ENCODE data around the gene ZMYND15.
A peak's percentile ranks its signal among the peaks of the same experiment; 100 is the strongest.
"Not testable (repeated sequence)": the region's sequence is repeated elsewhere in the genome, so short reads cannot be mapped to it uniquely, and the experiment has no call there.

The ZMYND15 gene, protein sequence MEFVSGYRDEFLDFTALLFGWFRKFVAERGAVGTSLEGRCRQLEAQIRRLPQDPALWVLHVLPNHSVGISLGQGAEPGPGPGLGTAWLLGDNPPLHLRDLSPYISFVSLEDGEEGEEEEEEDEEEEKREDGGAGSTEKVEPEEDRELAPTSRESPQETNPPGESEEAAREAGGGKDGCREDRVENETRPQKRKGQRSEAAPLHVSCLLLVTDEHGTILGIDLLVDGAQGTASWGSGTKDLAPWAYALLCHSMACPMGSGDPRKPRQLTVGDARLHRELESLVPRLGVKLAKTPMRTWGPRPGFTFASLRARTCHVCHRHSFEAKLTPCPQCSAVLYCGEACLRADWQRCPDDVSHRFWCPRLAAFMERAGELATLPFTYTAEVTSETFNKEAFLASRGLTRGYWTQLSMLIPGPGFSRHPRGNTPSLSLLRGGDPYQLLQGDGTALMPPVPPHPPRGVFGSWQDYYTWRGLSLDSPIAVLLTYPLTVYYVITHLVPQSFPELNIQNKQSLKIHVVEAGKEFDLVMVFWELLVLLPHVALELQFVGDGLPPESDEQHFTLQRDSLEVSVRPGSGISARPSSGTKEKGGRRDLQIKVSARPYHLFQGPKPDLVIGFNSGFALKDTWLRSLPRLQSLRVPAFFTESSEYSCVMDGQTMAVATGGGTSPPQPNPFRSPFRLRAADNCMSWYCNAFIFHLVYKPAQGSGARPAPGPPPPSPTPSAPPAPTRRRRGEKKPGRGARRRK

DNA sequence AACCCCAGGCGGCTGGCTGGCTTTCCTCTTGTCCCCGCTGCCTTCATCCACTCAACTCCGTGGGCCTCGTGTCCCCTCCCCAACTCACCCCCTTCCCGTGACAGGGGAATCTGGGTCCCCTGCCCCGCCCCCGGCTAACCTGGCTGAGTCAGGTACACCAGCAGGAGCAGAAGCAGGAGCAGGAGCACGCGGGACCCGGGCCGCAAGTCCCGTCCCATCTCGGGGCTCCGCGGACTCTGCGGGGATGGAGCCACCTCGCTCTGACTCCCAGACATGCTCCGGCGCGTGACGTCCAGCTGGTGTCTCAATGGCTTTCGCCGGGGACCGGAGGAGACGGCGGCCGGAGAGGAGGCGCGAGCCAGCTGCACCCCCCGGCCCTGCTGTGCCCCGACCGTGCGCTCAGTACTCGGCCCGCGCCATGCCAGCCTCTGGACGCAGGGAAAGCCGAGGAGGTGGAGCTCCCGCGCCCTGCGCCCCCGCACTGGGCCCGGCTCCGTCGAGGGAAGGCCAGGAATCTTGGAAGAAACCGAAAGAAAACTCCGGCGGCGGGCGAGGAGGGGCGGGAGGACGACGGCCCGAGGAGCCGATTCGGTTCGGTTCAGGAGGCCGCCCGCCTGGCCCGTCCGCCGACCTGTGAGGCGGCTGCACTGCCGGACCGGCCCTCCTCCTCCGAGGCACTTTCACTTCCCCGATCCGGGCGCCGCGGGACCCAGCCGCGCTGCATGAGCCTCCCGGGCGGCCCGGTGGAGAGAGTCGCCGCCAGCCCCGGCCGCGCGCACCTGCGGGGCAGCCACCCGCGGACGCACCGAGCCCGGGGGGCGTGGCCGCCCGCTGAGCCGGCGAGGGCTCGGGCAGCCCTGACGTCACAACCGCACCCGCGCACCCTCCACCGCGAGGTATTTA lies at the start of gene ZMYND15, which contains the start of gene CXCL16:
TSS of gene ZMYND15 (plus strand) at position 712 of the 903 bp plus-strand sequence. CDS start 716 bp downstream, outside the sequence.
TSS of gene CXCL16 (minus strand) at position 807 of the 903 bp plus-strand sequence. CDS start at position 218, 589 bp downstream.
- H3K4me2 ChIP-seq (ENCODE audit: low read length), result peak within 1 kb of the TSS; percentile 74
- H4K20me1 ChIP-seq (ENCODE audit: insufficient read depth, low read length), result no peaks in the 10 kb centered on the region
- peaks cover 11% of the 10 kb centered on the region; the same call in 1 of the 2 replicates for H3K4me1 ChIP-seq (ENCODE audit: low read length)
- no peaks in the 10 kb centered on the region for H3K9me3 ChIP-seq (ENCODE audit: insufficient read depth, low read length)
- TF ChIP-seq, protein P1, sequence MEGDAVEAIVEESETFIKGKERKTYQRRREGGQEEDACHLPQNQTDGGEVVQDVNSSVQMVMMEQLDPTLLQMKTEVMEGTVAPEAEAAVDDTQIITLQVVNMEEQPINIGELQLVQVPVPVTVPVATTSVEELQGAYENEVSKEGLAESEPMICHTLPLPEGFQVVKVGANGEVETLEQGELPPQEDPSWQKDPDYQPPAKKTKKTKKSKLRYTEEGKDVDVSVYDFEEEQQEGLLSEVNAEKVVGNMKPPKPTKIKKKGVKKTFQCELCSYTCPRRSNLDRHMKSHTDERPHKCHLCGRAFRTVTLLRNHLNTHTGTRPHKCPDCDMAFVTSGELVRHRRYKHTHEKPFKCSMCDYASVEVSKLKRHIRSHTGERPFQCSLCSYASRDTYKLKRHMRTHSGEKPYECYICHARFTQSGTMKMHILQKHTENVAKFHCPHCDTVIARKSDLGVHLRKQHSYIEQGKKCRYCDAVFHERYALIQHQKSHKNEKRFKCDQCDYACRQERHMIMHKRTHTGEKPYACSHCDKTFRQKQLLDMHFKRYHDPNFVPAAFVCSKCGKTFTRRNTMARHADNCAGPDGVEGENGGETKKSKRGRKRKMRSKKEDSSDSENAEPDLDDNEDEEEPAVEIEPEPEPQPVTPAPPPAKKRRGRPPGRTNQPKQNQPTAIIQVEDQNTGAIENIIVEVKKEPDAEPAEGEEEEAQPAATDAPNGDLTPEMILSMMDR (IDR thresholded peaks at IDR 0.05; ENCODE audit: low read depth, low read length), result no peak
- no peak for TF ChIP-seq EZH2phosphoT487 (IDR thresholded peaks at IDR 0.05; ENCODE audit: low read depth)
- peaks cover 1% of the 10 kb centered on the region for H3K36me3 ChIP-seq (replicated peaks; ENCODE audit: low read depth, low read length)
- no peaks in the 10 kb centered on the region for H3K79me2 ChIP-seq (ENCODE audit: low read length)
- peak within 1 kb of the TSS; percentile 79 for H2AFZ ChIP-seq (ENCODE audit: low read depth, low read length)
- H3K4me3 ChIP-seq (ENCODE audit: low read length), result peak within 1 kb of the TSS; percentile 88
- no peak within 1 kb of the TSS for H3K27ac ChIP-seq (ENCODE audit: low read length)
- peaks cover 24% of the 10 kb centered on the region for H3K27me3 ChIP-seq (ENCODE audit: low read depth, low read length)
- H3K9ac ChIP-seq (ENCODE audit: low read length), result peak within 1 kb of the TSS; percentile 67

DNA sequence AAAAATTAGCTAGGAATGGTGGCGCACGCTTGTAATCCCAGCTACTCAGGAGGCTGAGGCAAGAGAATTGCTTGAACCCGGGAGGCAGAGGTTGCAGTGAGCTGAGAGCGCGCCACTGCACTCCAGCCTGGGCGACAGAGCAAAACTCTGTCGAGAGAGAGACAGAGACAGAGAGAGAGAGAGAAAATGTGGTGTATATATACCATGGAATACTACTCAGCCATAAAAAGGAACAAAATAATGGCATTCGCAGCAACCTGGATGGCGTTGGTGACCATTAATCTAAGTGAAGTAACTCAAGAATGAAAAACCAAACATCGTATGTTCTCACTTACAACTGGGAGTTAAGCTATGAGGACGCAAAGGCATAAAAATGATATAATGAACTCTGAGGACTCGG lies 49.8 kb upstream of the ZMYND15 start:
- not testable (repeated sequence) for H3K9me3 ChIP-seq (ENCODE audit: insufficient read depth, low read length); H3K4me2 ChIP-seq (ENCODE audit: low read length); H3K4me1 ChIP-seq (ENCODE audit: low read length); H3K27me3 ChIP-seq (ENCODE audit: low read depth, low read length); H4K20me1 ChIP-seq (ENCODE audit: insufficient read depth, low read length); H2AFZ ChIP-seq (ENCODE audit: low read depth, low read length); H3K27ac ChIP-seq (ENCODE audit: low read length); H3K9ac ChIP-seq (ENCODE audit: low read length); H3K4me3 ChIP-seq (ENCODE audit: low read length)
- Histone ChIP-seq H3K79me2 (ENCODE audit: low read length) (peaks cover 74% of the 10 kb centered on the region), H3K36me3 (replicated peaks; ENCODE audit: low read depth, low read length) (peaks cover 16% of the 10 kb centered on the region)

DNA sequence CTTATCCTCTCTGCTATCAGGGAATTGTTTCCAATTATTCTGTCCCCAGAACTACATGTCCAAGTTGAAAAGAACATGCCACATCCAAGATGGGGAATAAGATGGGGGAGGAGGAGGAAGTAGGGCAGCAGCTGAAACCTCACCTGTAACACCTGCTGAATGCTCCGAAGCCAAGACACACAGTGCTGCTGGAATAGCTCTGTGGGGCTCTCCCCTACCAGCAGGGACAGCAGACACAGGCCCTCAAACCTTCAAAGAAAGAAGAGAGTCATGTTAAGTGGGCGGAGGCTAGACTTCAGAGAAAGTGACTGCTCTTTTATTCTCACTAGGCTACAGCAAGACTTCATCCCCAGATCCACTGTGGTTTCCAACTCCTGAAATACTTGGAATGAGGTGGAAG lies 48.9 kb upstream of the ZMYND15 start:
- Histone ChIP-seq H4K20me1 (ENCODE audit: insufficient read depth, low read length) (no peaks in the 10 kb centered on the region), H3K9ac (ENCODE audit: low read length) (no peak overlapping the region), H3K4me2 (ENCODE audit: low read length) (no peak overlapping the region), H3K9me3 (ENCODE audit: insufficient read depth, low read length) (no peaks in the 10 kb centered on the region), H3K4me1 (ENCODE audit: low read length) (no peaks in the 10 kb centered on the region), H2AFZ (ENCODE audit: low read depth, low read length) (no peak overlapping the region), H3K36me3 (replicated peaks; ENCODE audit: low read depth, low read length) (peaks cover 16% of the 10 kb centered on the region), H3K79me2 (ENCODE audit: low read length) (peaks cover 77% of the 10 kb centered on the region), H3K27me3 (ENCODE audit: low read depth, low read length) (no peaks in the 10 kb centered on the region), H3K27ac (ENCODE audit: low read length) (no peak overlapping the region), H3K4me3 (ENCODE audit: low read length) (no peak overlapping the region)
- no peak for TF ChIP-seq EZH2phosphoT487 (IDR thresholded peaks at IDR 0.05; ENCODE audit: low read depth)
- TF ChIP-seq, protein P1 (IDR thresholded peaks at IDR 0.05; ENCODE audit: low read depth, low read length), result no peak

DNA sequence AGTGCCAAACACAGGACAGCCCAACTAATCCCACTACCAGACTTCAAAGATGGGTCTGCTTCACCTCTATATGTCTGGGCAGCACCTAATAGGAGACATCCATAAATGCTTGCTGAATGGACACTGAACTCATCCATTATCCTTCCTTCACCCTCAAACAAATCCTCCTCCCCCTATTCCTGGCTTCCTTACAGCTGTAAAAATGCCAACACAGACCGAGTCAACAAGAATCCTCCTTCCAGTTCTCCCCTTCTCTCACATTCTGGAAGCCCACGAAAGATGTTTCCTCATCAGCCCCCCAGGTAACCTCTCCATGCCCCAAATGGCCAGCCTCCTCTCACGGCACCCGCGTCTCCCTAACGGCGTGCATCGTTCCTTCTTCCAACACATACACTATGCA lies 47.9 kb upstream of the ZMYND15 start:
- peaks cover 83% of the 10 kb centered on the region for H3K79me2 ChIP-seq (ENCODE audit: low read length)

More for the DNA sequence above, 47.9 kb upstream of the ZMYND15 start:
- Histone ChIP-seq H3K4me2 (ENCODE audit: low read length) (no peak overlapping the region), H4K20me1 (ENCODE audit: insufficient read depth, low read length) (no peaks in the 10 kb centered on the region), H3K36me3 (replicated peaks; ENCODE audit: low read depth, low read length) (peaks cover 22% of the 10 kb centered on the region), H3K4me3 (ENCODE audit: low read length) (no peak overlapping the region), H3K27me3 (ENCODE audit: low read depth, low read length) (no peaks in the 10 kb centered on the region), H3K9ac (ENCODE audit: low read length) (no peak overlapping the region), H2AFZ (ENCODE audit: low read depth, low read length) (no peak overlapping the region), H3K27ac (ENCODE audit: low read length) (no peak overlapping the region), H3K9me3 (ENCODE audit: insufficient read depth, low read length) (no peaks in the 10 kb centered on the region), H3K4me1 (ENCODE audit: low read length) (no peaks in the 10 kb centered on the region)
- no peak for TF ChIP-seq EZH2phosphoT487 (IDR thresholded peaks at IDR 0.05; ENCODE audit: low read depth)
- TF ChIP-seq, protein P1 (IDR thresholded peaks at IDR 0.05; ENCODE audit: low read depth, low read length), result no peak
